Thyroid gland (tissue), 4 donors: ENCODE data around the gene BBLN.

Experiments used
- CTCF ChIP-seq, 6 experiments: fragments of 200-600 bp in 3 of 6; fragments of 450-650 bp in 3 of 6; sonication (generic) in 3 of 6; IDR thresholded peaks; one replicate each; pipeline ENCODE4 v1.5.1; 2016 to 2019; ENCODE audit warnings: antibody characterized with exemption in 6 of 6, mild to moderate bottlenecking in 2 of 6, inconsistent platforms in 1 of 6, moderate library complexity in 1 of 6
- POLR2A ChIP-seq, 2 donors: fragments of 450-650 bp; IDR thresholded peaks; one replicate each; pipeline ENCODE4 v1.6.1; 2017; ENCODE audit warnings: antibody characterized with exemption in 2 of 2, mild to moderate bottlenecking in 2 of 2, moderate library complexity in 1 of 2

- TF ChIP-seq CTCF (IDR thresholded peaks at IDR 0.05) (no peak), POLR2A (IDR thresholded peaks at IDR 0.05) (no peak)
Observed at GRCh38 chr9:128150594-128151308, 9.3 kb upstream of the BBLN start.
